Ascending aorta (tissue), 2 donors: Measurements from ENCODE around the gene ENTPD3. TPM values are rescaled to one million over a fixed set of nuclear protein-coding genes. Genes with fewer than 3 reads are reported as not detected.

Experiments
- DNase-seq, 2 donors: peaks; one replicate each; pipeline ENCODE4 v3.0.0-alpha.2; 2019; ENCODE audit warnings: low spot score in 2 of 2
- H3K27ac ChIP-seq, 2 donors: fragments of 200-600 bp; sonication (generic); one replicate each; pipeline ENCODE4 v1.5.1; 2016 to 2017; ENCODE audit warnings: mild to moderate bottlenecking in 1 of 2
- H3K27me3 ChIP-seq: fragments of 200-600 bp; sonication (generic); one replicate; pipeline ENCODE4 v1.5.1; 2017
- H3K36me3 ChIP-seq, 2 donors: fragments of 200-600 bp; sonication (generic); one replicate each; pipeline ENCODE4 v1.5.1; 2016
- H3K4me1 ChIP-seq, 2 donors: fragments of 200-600 bp; sonication (generic); one replicate each; pipeline ENCODE4 v1.5.1; 2016 to 2017; ENCODE audit warnings: mild to moderate bottlenecking in 1 of 2
- H3K4me3 ChIP-seq, 2 donors: fragments of 200-600 bp; sonication (generic); one replicate each; pipeline ENCODE4 v1.5.1; 2016 to 2017; ENCODE audit warnings: mild to moderate bottlenecking in 1 of 2
- H3K9me3 ChIP-seq, 2 donors: fragments of 200-600 bp; sonication (generic); one replicate each; pipeline ENCODE4 v1.5.1; 2016
- CTCF ChIP-seq, 3 experiments: fragments of 200-600 bp in 2 of 3; fragments of 450-650 bp in 1 of 3; sonication (generic) in 2 of 3; IDR thresholded peaks; one replicate each; pipeline ENCODE4 v1.5.1; 2016 to 2019; ENCODE audit warnings: antibody characterized with exemption in 3 of 3, mild to moderate bottlenecking in 1 of 3, moderate library complexity in 1 of 3
- intact Hi-C: fragments of 100-400 bp; cut with DNase I; formaldehyde crosslinking; loops from one replicate; pipeline ENCODE4 v1.15.1; 2023
- total RNA-seq: library from RNA; depleted of rRNA; stranded (reverse); fragments of >200 nt; gene quantifications from one replicate; pipeline ENCODE4 v1.1.0, GENCODE V29; 2016

Gene ENTPD3
- total RNA-seq, 1 donor from 2014 or later: 1.6 TPM

DNA sequence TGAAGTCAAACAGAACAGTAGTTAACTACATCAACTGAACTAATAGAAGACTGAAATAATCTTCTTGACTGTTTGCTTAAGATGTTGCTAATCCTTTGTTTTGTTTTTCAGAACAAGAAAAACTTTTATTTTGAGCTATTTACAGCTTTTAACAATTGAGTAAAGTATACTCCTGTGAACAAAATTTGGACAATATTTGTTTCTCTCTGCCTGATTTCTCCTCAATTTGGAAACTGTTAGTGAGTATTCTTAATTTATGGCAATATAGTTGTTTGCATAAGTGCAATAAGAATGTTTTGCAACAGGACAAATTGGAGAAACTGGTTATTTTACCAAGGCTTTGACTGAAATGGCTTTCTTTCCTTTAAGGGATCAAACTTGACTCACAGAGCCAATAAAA, 36.5 kb upstream of the ENTPD3 start:
- Histone ChIP-seq H3K9me3 (no peaks in the 10 kb centered on the region), H3K36me3 (no peaks in the 10 kb centered on the region), H3K27ac (no peak overlapping the region), H3K4me1 (no peaks in the 10 kb centered on the region), H3K27me3 (no peaks in the 10 kb centered on the region), H3K4me3 (no peak overlapping the region)
- intact Hi-C loops: no loop called here
- DNase-seq: no peak
- no peak for TF ChIP-seq CTCF (IDR thresholded peaks at IDR 0.05)

DNA sequence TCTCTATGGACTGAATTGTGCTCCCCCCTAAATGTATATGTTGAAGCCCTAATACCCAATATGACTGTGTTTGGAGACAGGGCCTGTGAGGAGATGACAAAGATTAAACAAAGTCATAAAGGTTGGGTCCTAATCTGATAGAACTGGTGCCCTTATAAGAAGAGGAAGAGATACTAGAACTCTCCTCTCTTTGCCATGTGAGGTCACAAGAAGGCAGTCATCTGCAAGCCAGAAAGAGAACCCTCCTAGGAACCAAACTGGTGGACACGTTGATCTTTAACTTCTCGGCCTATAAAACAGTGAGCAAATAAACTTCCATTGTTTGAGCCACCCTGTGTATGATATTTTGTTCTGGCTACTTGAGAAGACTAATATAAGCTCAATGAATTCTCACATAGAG, 31.6 kb upstream of the ENTPD3 start:
- H3K27me3 ChIP-seq: no peaks in the 10 kb centered on the region
- intact Hi-C loops: no loop called here
- H3K9me3 ChIP-seq: no peaks in the 10 kb centered on the region
- H3K4me3 ChIP-seq: no peak overlapping the region
- no peaks in the 10 kb centered on the region for H3K4me1 ChIP-seq
- DNase-seq: no peak
- H3K27ac ChIP-seq: no peak overlapping the region
- TF ChIP-seq CTCF (IDR thresholded peaks at IDR 0.05): no peak
- H3K36me3 ChIP-seq: no peaks in the 10 kb centered on the region

DNA sequence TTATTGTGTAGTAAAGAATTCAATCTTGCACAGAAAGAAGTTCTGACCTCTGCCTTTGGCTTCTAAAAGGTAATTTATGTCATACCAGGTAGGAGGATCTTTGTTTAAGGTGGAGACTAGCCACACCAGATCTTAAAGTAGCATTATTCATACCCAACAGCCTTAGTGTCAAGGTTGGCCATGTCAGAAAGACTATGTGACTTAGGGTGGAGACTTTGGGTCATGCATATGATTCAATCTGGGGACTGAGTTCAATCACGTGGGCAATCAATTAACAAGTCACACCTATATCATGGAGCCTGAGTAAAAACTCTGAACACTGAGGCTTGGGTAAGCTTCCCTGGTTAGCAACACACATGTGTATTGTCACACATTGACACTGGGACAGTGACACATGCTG, 28.5 kb upstream of the ENTPD3 start:
- intact Hi-C loops: no loop called here
- Histone ChIP-seq H3K4me3 (no peak overlapping the region), H3K27me3 (no peaks in the 10 kb centered on the region), H3K4me1 (no peaks in the 10 kb centered on the region), H3K27ac (no peak overlapping the region), H3K36me3 (no peaks in the 10 kb centered on the region), H3K9me3 (no peaks in the 10 kb centered on the region)
- DNase-seq: no peak
- TF ChIP-seq CTCF (IDR thresholded peaks at IDR 0.05): no peak

GRCh38 chr3:40363674-40364073, 23.3 kb upstream of the ENTPD3 start:
- H3K27me3 ChIP-seq: no peaks in the 10 kb centered on the region
- no peaks in the 10 kb centered on the region for H3K4me1 ChIP-seq
- no peak for DNase-seq
- no peak for TF ChIP-seq CTCF (IDR thresholded peaks at IDR 0.05)
- intact Hi-C loops: no loop called here
- no peak overlapping the region for H3K27ac ChIP-seq
- no peak overlapping the region for H3K4me3 ChIP-seq
- no peaks in the 10 kb centered on the region for H3K9me3 ChIP-seq
- H3K36me3 ChIP-seq: no peaks in the 10 kb centered on the region

DNA sequence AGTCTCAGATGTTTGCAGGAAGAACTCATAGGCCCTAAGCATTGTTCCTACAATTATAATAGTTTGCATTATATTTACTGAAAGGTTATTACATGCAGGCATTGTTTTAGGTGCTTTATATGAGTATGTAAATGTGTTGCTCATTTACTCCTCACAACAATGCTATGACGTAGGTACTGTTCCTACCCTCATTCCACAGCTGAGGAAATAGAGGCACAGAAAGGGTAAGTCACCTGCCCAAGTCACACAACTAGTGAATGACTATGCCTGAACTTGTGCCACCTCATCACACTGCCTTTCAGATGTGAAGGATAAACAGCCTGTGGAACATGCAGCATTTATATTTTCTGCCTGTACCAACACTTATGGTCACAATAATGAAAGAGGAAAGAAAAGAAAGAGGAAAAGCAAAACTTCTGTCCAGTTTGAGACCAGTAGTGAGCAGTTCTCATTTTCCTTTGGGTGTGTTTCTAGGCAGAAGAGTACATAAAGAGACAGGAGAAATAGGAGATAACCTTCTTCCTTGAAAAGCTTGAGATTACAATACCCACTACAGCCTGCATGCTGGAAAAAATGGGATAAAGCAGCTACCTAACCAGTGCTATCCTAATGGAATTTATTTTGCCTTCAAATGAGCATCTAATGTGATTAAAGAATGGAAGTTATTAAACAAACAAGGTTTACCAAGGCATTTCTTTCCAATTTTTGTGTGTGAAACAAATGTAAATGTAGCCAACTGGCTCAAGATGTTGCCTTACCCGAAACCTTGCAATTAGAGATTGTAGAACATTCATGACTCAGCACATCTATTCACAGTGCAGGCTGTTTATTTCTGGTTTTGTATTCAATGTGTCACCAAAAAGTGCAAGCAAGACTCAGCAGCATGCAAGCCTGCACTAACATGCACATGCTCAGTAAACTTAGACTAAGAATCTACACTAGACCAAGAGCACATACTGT, 20.5 kb upstream of the ENTPD3 start:
- DNase-seq: no peak
- H3K9me3 ChIP-seq: no peaks in the 10 kb centered on the region
- intact Hi-C loops: no loop called here
- H3K4me3 ChIP-seq: no peak overlapping the region
- H3K4me1 ChIP-seq: no peaks in the 10 kb centered on the region
- H3K27ac ChIP-seq: no peak overlapping the region
- H3K36me3 ChIP-seq: no peaks in the 10 kb centered on the region
- TF ChIP-seq CTCF (IDR thresholded peaks at IDR 0.05): no peak
- no peaks in the 10 kb centered on the region for H3K27me3 ChIP-seq
